ENCODE results near the gene PNRC2. TPM values are rescaled to one million over a fixed set of nuclear protein-coding genes. Genes with fewer than 3 reads are reported as not detected.

PNRC2 gene
- polyA plus RNA-seq, 1 donor (not counting 4 experiments of a cell fraction or from before 2014, with no cell fraction given), result 87.1 TPM

DNA sequence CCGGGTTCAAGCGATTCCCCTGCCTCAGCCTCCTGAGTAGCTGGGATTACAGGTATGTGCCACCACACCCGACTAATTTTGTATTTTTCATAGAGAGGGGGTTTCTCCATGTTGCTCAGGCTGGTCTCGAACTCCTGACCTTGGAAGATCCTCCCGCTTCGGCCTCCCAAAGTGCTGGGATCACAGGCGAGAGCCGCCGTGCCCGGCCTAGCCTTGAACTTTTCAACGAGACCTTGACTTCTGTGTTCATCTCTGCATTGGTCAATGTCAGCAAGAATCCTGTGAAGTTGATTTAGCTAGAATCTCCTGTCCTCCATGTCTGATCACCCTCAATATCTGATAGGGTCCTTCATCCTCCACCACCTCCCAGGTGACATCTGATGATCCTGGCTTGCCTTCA is 35.0 kb upstream of the PNRC2 start:
- no peak overlapping the region for H3K4me2 ChIP-seq (ENCODE audit: control insufficient read depth, extremely low read depth, insufficient read depth, low read depth, low read length)
- TF ChIP-seq, protein P1, sequence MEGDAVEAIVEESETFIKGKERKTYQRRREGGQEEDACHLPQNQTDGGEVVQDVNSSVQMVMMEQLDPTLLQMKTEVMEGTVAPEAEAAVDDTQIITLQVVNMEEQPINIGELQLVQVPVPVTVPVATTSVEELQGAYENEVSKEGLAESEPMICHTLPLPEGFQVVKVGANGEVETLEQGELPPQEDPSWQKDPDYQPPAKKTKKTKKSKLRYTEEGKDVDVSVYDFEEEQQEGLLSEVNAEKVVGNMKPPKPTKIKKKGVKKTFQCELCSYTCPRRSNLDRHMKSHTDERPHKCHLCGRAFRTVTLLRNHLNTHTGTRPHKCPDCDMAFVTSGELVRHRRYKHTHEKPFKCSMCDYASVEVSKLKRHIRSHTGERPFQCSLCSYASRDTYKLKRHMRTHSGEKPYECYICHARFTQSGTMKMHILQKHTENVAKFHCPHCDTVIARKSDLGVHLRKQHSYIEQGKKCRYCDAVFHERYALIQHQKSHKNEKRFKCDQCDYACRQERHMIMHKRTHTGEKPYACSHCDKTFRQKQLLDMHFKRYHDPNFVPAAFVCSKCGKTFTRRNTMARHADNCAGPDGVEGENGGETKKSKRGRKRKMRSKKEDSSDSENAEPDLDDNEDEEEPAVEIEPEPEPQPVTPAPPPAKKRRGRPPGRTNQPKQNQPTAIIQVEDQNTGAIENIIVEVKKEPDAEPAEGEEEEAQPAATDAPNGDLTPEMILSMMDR (optimal IDR thresholded peaks at IDR 0.05 in 1 of 3, IDR thresholded peaks at IDR 0.05 in 1 of 3, conservative IDR thresholded peaks at IDR 0.05 in 1 of 3; ENCODE audit: extremely low read depth in 1 of 3, insufficient read depth in 2 of 3, low read length in 3 of 3), result no peak
- no peak for TF ChIP-seq EZH2 (IDR thresholded peaks at IDR 0.05; ENCODE audit: low read length)
- H3K36me3 ChIP-seq (ENCODE audit: control insufficient read depth in 2 of 2, extremely low read depth in 1 of 2, insufficient read depth in 2 of 2, low read length in 2 of 2), result no peaks in the 10 kb centered on the region
- no peaks in the 10 kb centered on the region for H3K27me3 ChIP-seq (ENCODE audit: control insufficient read depth, extremely low read depth, insufficient read depth, low read length)
- no peak for DNase-seq (ENCODE audit: low read depth, low spot score)
- no peaks in the 10 kb centered on the region for H3K4me1 ChIP-seq (ENCODE audit: control insufficient read depth, extremely low read depth, insufficient read depth, low read length)
- no peaks in the 10 kb centered on the region for H3K9me3 ChIP-seq (ENCODE audit: control insufficient read depth, low read depth, low read length)
- H3K4me3 ChIP-seq (ENCODE audit: control insufficient read depth in 2 of 3, extremely low read depth in 1 of 3, insufficient read depth in 2 of 3, low read depth in 1 of 3, low read length in 3 of 3), result no peak overlapping the region
- H3K79me2 ChIP-seq (ENCODE audit: control insufficient read depth, insufficient read depth, low read length), result no peaks in the 10 kb centered on the region
- no peak overlapping the region for H2AFZ ChIP-seq (ENCODE audit: control insufficient read depth, low read length)
- no peak overlapping the region for H3K9ac ChIP-seq (ENCODE audit: control insufficient read depth, extremely low read depth, insufficient read depth, low read length)
- H3K9me1 ChIP-seq (ENCODE audit: control insufficient read depth, extremely low read depth, insufficient read depth, low read length), result no peaks in the 10 kb centered on the region
- no peak overlapping the region for H3K27ac ChIP-seq (ENCODE audit: control insufficient read depth, insufficient read depth, low read length)
- dilution Hi-C loops (cut with MboI; ENCODE audit: extremely low pct_ligation_motif_present, low sequenced_read_pairs), result no loop called here
- no peak for FAIRE-seq
- H4K20me1 ChIP-seq (ENCODE audit: control insufficient read depth, extremely low read depth, insufficient read depth, low read length), result no peaks in the 10 kb centered on the region

- no peak overlapping the region for H3K27ac ChIP-seq (ENCODE audit: control insufficient read depth, insufficient read depth, low read length)
- no peaks in the 10 kb centered on the region for H3K4me1 ChIP-seq (ENCODE audit: control insufficient read depth, extremely low read depth, insufficient read depth, low read length)
- H2AFZ ChIP-seq (ENCODE audit: control insufficient read depth, low read length), result no peak overlapping the region
- H4K20me1 ChIP-seq (ENCODE audit: control insufficient read depth, extremely low read depth, insufficient read depth, low read length), result no peaks in the 10 kb centered on the region
- H3K9me3 ChIP-seq (ENCODE audit: control insufficient read depth, low read depth, low read length), result no peaks in the 10 kb centered on the region
- H3K36me3 ChIP-seq (ENCODE audit: control insufficient read depth in 2 of 2, extremely low read depth in 1 of 2, insufficient read depth in 2 of 2, low read length in 2 of 2), result no peaks in the 10 kb centered on the region
- no peak overlapping the region for H3K4me2 ChIP-seq (ENCODE audit: control insufficient read depth, extremely low read depth, insufficient read depth, low read depth, low read length)
- DNase-seq (ENCODE audit: low read depth, low spot score) (no peak), FAIRE-seq (no peak)
- TF ChIP-seq EZH2 (IDR thresholded peaks at IDR 0.05; ENCODE audit: low read length), result no peak
- TF ChIP-seq, protein P1 (optimal IDR thresholded peaks at IDR 0.05 in 1 of 3, IDR thresholded peaks at IDR 0.05 in 1 of 3, conservative IDR thresholded peaks at IDR 0.05 in 1 of 3; ENCODE audit: extremely low read depth in 1 of 3, insufficient read depth in 2 of 3, low read length in 3 of 3), result no peak
- H3K9me1 ChIP-seq (ENCODE audit: control insufficient read depth, extremely low read depth, insufficient read depth, low read length), result no peaks in the 10 kb centered on the region
- H3K4me3 ChIP-seq (ENCODE audit: control insufficient read depth in 2 of 3, extremely low read depth in 1 of 3, insufficient read depth in 2 of 3, low read depth in 1 of 3, low read length in 3 of 3), result no peak overlapping the region
- no peaks in the 10 kb centered on the region for H3K79me2 ChIP-seq (ENCODE audit: control insufficient read depth, insufficient read depth, low read length)
- dilution Hi-C loops (cut with MboI; ENCODE audit: extremely low pct_ligation_motif_present, low sequenced_read_pairs), result no loop called here
- H3K9ac ChIP-seq (ENCODE audit: control insufficient read depth, extremely low read depth, insufficient read depth, low read length), result no peak overlapping the region
- no peaks in the 10 kb centered on the region for H3K27me3 ChIP-seq (ENCODE audit: control insufficient read depth, extremely low read depth, insufficient read depth, low read length)
Measured at GRCh38 chr1:23925279-23925678, 34.3 kb upstream of the PNRC2 start.

All from keratinocyte (primary cell).